SK-N-SH treated with all-trans-retinoic acid at 6 μM for 48 hours (cell line): ENCODE data around the gene UPK3A.

ENCODE experiments used
- ATAC-seq: fragments of 200-7000 bp; cut with Tn5 transposase; 3 replicates; pipeline ENCODE4 v1.9.1; 2020; ENCODE audit warnings: mild to moderate bottlenecking, moderate library complexity
- ARNTL ChIP-seq: fragments of 450-650 bp; formaldehyde crosslinking; IDR thresholded peaks from 2 replicates; pipeline ENCODE4 v1.5.0; 2020; ENCODE audit warnings: low read depth, mild to moderate bottlenecking, moderate library complexity, borderline replicate concordance
- BACH2 ChIP-seq: fragments of 250-450 bp; sonication (Bioruptor Pico); IDR thresholded peaks from 2 replicates; pipeline ENCODE4 v1.9.0; 2021; ENCODE audit warnings: mild to moderate bottlenecking, borderline replicate concordance
- CREB5 ChIP-seq: fragments of 250-450 bp; sonication (Bioruptor Pico); IDR thresholded peaks from 2 replicates; pipeline ENCODE4 v1.5.1; 2020; ENCODE audit warnings: low read depth, mild to moderate bottlenecking, moderate library complexity
- CSDC2 ChIP-seq: fragments of 250-450 bp; sonication (Bioruptor Pico); IDR thresholded peaks from 2 replicates; pipeline ENCODE4 v1.5.0; 2020; ENCODE audit warnings: mild to moderate bottlenecking, moderate library complexity
- CSRNP3 ChIP-seq: fragments of 250-450 bp; sonication (Bioruptor Pico); IDR thresholded peaks from 2 replicates; pipeline ENCODE4 v1.5.1; 2021; ENCODE audit warnings: mild to moderate bottlenecking, moderate library complexity
- ESRRG ChIP-seq: fragments of 250-450 bp; sonication (Bioruptor Pico); IDR thresholded peaks from 2 replicates; pipeline ENCODE4 v1.6.1; 2021; ENCODE audit warnings: mild to moderate bottlenecking
- GLIS3 ChIP-seq: fragments of 250-450 bp; sonication (Bioruptor Pico); IDR thresholded peaks from 2 replicates; pipeline ENCODE4 v1.5.0; 2020; ENCODE audit warnings: mild to moderate bottlenecking, moderate library complexity
- ISL1 ChIP-seq: fragments of 250-450 bp; sonication (Bioruptor Pico); IDR thresholded peaks from 2 replicates; pipeline ENCODE4 v2.1.2; 2022; ENCODE audit warnings: mild to moderate bottlenecking, moderate library complexity
- OSR1 ChIP-seq: fragments of 250-450 bp; sonication (Bioruptor Pico); IDR thresholded peaks from 2 replicates; pipeline ENCODE4 v1.8.0; 2022; ENCODE audit warnings: moderate library complexity, mild to moderate bottlenecking, inconsistent platforms
- PATZ1 ChIP-seq: fragments of 250-450 bp; sonication (Bioruptor Pico); IDR thresholded peaks from 2 replicates; pipeline ENCODE4 v1.8.0; 2020; ENCODE audit warnings: mild to moderate bottlenecking, moderate library complexity, borderline replicate concordance
- POU6F1 ChIP-seq: fragments of 250-450 bp; sonication (Bioruptor Pico); IDR thresholded peaks from 2 replicates; pipeline ENCODE4 v1.8.0; 2021; ENCODE audit warnings: low read depth, mild to moderate bottlenecking, moderate library complexity, borderline replicate concordance
- PPARA ChIP-seq: fragments of 250-450 bp; sonication (Bioruptor Pico); IDR thresholded peaks from 2 replicates; pipeline ENCODE4 v1.5.0; 2020; ENCODE audit warnings: mild to moderate bottlenecking, borderline replicate concordance
- RARB ChIP-seq: fragments of 250-450 bp; sonication (Bioruptor Pico); IDR thresholded peaks from 2 replicates; pipeline ENCODE4 v1.8.0; 2021; ENCODE audit warnings: mild to moderate bottlenecking, moderate library complexity
- SNAI2 ChIP-seq: fragments of 250-450 bp; sonication (Bioruptor Pico); IDR thresholded peaks from 2 replicates; pipeline ENCODE4 v1.5.0; 2020; ENCODE audit warnings: mild to moderate bottlenecking, moderate library complexity
- TCF4 ChIP-seq: fragments of 250-450 bp; sonication (Bioruptor Pico); IDR thresholded peaks from 2 replicates; pipeline ENCODE4 v1.8.0; 2021; ENCODE audit warnings: mild to moderate bottlenecking, moderate library complexity, borderline replicate concordance
- TOX ChIP-seq: fragments of 250-450 bp; sonication (Bioruptor Pico); IDR thresholded peaks from 2 replicates; pipeline ENCODE4 v1.8.0; 2021; ENCODE audit warnings: mild to moderate bottlenecking, moderate library complexity, borderline replicate concordance
- TSHZ2 ChIP-seq: fragments of 250-450 bp; sonication (Bioruptor Pico); IDR thresholded peaks from 2 replicates; pipeline ENCODE4 v1.5.0; 2020; ENCODE audit warnings: mild to moderate bottlenecking, moderate library complexity
- ZC3H10 ChIP-seq: fragments of 250-450 bp; sonication (Bioruptor Pico); IDR thresholded peaks from 2 replicates; pipeline ENCODE4 v1.5.1; 2021; ENCODE audit warnings: mild to moderate bottlenecking, moderate library complexity
- ZFP3 ChIP-seq: fragments of 250-450 bp; sonication (Bioruptor Pico); IDR thresholded peaks from 2 replicates; pipeline ENCODE4 v1.5.0; 2020; ENCODE audit warnings: mild to moderate bottlenecking, moderate library complexity
- ZFP30 ChIP-seq: fragments of 450-650 bp; formaldehyde crosslinking; IDR thresholded peaks from 2 replicates; pipeline ENCODE4 v1.5.0; 2022; ENCODE audit warnings: mild to moderate bottlenecking, moderate library complexity
- ZNF565 ChIP-seq: fragments of 450-650 bp; formaldehyde crosslinking; conservative IDR thresholded peaks from 2 replicates; pipeline ENCODE4 v1.5.0; 2020; ENCODE audit warnings: low read depth, mild to moderate bottlenecking, moderate library complexity
- ZNF70 ChIP-seq: fragments of 450-650 bp; formaldehyde crosslinking; IDR thresholded peaks from 2 replicates; pipeline ENCODE4 v1.5.0; 2020; ENCODE audit warnings: mild to moderate bottlenecking, moderate library complexity
- ZNF8 ChIP-seq: fragments of 450-650 bp; formaldehyde crosslinking; IDR thresholded peaks from 2 replicates; pipeline ENCODE4 v1.5.0; 2020; ENCODE audit warnings: mild to moderate bottlenecking, moderate library complexity

The UPK3A gene

GRCh38 chr22:45272498-45272897 lies 12.3 kb upstream of the UPK3A start:
- no peak for ATAC-seq
- TF ChIP-seq POU6F1 (CRISPR knock-in tag) (no peak), ZC3H10 (CRISPR knock-in tag) (no peak), ISL1 (CRISPR knock-in tag) (no peak), ZNF8 (CRISPR knock-in tag) (no peak), ZFP30 (no peak), ZFP3 (CRISPR knock-in tag) (no peak), ARNTL (no peak), TSHZ2 (no peak), BACH2 (CRISPR knock-in tag) (no peak), OSR1 (CRISPR knock-in tag) (no peak), CSRNP3 (CRISPR knock-in tag) (no peak), GLIS3 (CRISPR knock-in tag) (no peak), TOX (CRISPR knock-in tag) (no peak), ESRRG (no peak)

GRCh38 chr22:45273452-45274075 lies 11.2 kb upstream of the UPK3A start:
- TF ChIP-seq ZNF565: no peak
- TF ChIP-seq PATZ1 (CRISPR knock-in tag): no peak
- no peak for TF ChIP-seq PPARA (CRISPR knock-in tag)
- TF ChIP-seq CSDC2: no peak
- no peak for TF ChIP-seq TOX (CRISPR knock-in tag)
- TF ChIP-seq OSR1 (CRISPR knock-in tag): no peak
- TF ChIP-seq ZFP30: no peak
- no peak for TF ChIP-seq SNAI2 (CRISPR knock-in tag)
- no peak for TF ChIP-seq RARB (CRISPR knock-in tag)
- no peak for TF ChIP-seq POU6F1 (CRISPR knock-in tag)
- TF ChIP-seq TSHZ2: no peak
- TF ChIP-seq CREB5 (CRISPR knock-in tag): no peak
- no peak for TF ChIP-seq ISL1 (CRISPR knock-in tag)
- no peak for TF ChIP-seq GLIS3 (CRISPR knock-in tag)
- TF ChIP-seq CSRNP3 (CRISPR knock-in tag): no peak
- TF ChIP-seq ESRRG: no peak
- TF ChIP-seq ZNF70 (CRISPR knock-in tag): no peak
- no peak for TF ChIP-seq TCF4 (CRISPR knock-in tag)
- TF ChIP-seq ZC3H10 (CRISPR knock-in tag): no peak
- TF ChIP-seq, all 23 proteins: peak for 0

More at GRCh38 chr22:45273452-45274075, 11.2 kb upstream of the UPK3A start:
- ATAC-seq: no peak
